T-helper 1 cell treated with Interleukin-12 subunit alpha and Interleukin-12 subunit beta and Interleukin-4 antibody, amounts not matched to agents 30 μg/mL and 1 μg/mL, for 36 hours (primary cell): ENCODE results near the gene SAFB.

Experiments used
- H3K27ac Mint-ChIP-seq: one replicate; pipeline ENCODE4 v1.8.0; 2021; ENCODE audit warnings: mild to moderate bottlenecking, mixed read lengths
- H3K27me3 Mint-ChIP-seq: one replicate; pipeline ENCODE4 v1.8.0; 2021; ENCODE audit warnings: low read depth, mixed read lengths
- H3K36me3 Mint-ChIP-seq: one replicate; pipeline ENCODE4 v1.8.0; 2021; ENCODE audit warnings: low read depth, mixed read lengths
- H3K4me1 Mint-ChIP-seq: one replicate; pipeline ENCODE4 v1.8.0; 2021; ENCODE audit warnings: low read depth, mixed read lengths
- H3K4me3 Mint-ChIP-seq: one replicate; pipeline ENCODE4 v1.8.0; 2021; ENCODE audit warnings: mild to moderate bottlenecking, moderate library complexity, mixed read lengths
- H3K9me3 Mint-ChIP-seq: one replicate; pipeline ENCODE4 v1.8.0; 2021; ENCODE audit warnings: mixed read lengths

SAFB gene

GRCh38 chr19:5622465-5623396 lies at the start of gene SAFB, which contains the start of gene SAFB2:
Gene SAFB (plus strand): TSS chr19:5623083. CDS start chr19:5623206, 123 bp downstream.
Gene SAFB2 (minus strand): TSS chr19:5622776. CDS start chr19:5622715, 61 bp downstream.
- Mint-ChIP-seq H3K9me3 (no peaks in the 10 kb centered on the region), H3K4me1 (peaks cover 54% of the 10 kb centered on the region), H3K4me3 (peak within 1 kb of the TSS; percentile 99), H3K27ac (peak within 1 kb of the TSS; percentile 100), H3K27me3 (no peaks in the 10 kb centered on the region), H3K36me3 (peaks cover 52% of the 10 kb centered on the region)

GRCh38 chr19:5575590-5575989 lies 47.3 kb upstream of the SAFB start:
- H3K4me3 Mint-ChIP-seq = no peak overlapping the region
- no peak overlapping the region for H3K27ac Mint-ChIP-seq
- no peaks in the 10 kb centered on the region for H3K27me3 Mint-ChIP-seq
- H3K36me3 Mint-ChIP-seq = no peaks in the 10 kb centered on the region
- no peaks in the 10 kb centered on the region for H3K9me3 Mint-ChIP-seq
- peaks cover 6% of the 10 kb centered on the region for H3K4me1 Mint-ChIP-seq

GRCh38 chr19:5578097-5578846 lies 44.6 kb upstream of the SAFB start:
- H3K27me3 Mint-ChIP-seq = no peaks in the 10 kb centered on the region
- peaks cover 6% of the 10 kb centered on the region for H3K4me1 Mint-ChIP-seq
- no peak overlapping the region for H3K4me3 Mint-ChIP-seq
- no peak overlapping the region for H3K27ac Mint-ChIP-seq
- H3K9me3 Mint-ChIP-seq = no peaks in the 10 kb centered on the region
- H3K36me3 Mint-ChIP-seq = no peaks in the 10 kb centered on the region

- Mint-ChIP-seq H3K4me3 (no peak overlapping the region), H3K36me3 (no peaks in the 10 kb centered on the region), H3K4me1 (peaks cover 6% of the 10 kb centered on the region), H3K27me3 (no peaks in the 10 kb centered on the region), H3K9me3 (no peaks in the 10 kb centered on the region), H3K27ac (no peak overlapping the region)
These were observed 43.6 kb upstream of the SAFB start for GRCh38 chr19:5579286-5579685.

GRCh38 chr19:5579697-5580096 lies 43.2 kb upstream of the SAFB start:
- no peaks in the 10 kb centered on the region for H3K36me3 Mint-ChIP-seq
- no peaks in the 10 kb centered on the region for H3K9me3 Mint-ChIP-seq
- H3K4me3 Mint-ChIP-seq = no peak overlapping the region
- H3K4me1 Mint-ChIP-seq = peaks cover 6% of the 10 kb centered on the region
- no peaks in the 10 kb centered on the region for H3K27me3 Mint-ChIP-seq
- no peak overlapping the region for H3K27ac Mint-ChIP-seq

DNA sequence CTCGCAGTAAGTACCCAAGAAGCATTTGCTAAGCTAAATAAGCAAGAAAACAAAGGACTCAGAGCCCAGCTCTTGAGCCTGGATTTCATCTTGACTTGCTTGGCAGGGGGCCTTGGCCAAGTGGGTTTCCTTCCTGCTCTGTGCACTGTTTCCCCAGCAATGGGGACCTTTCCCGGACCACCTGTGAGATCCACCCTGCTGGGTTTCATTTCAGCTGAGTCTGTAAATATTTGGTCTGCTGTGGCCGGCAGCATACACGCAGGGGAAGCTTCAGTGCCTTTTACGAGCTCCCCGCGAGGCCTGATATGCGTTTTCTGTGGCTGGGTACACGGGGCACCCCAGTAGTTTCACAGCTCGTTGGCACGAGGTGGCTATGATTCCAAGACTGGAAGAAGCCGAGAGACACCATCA lies 42.7 kb upstream of the SAFB start:
- H3K4me1 Mint-ChIP-seq = peaks cover 6% of the 10 kb centered on the region
- no peak overlapping the region for H3K4me3 Mint-ChIP-seq
- no peak overlapping the region for H3K27ac Mint-ChIP-seq
- no peaks in the 10 kb centered on the region for H3K36me3 Mint-ChIP-seq
- H3K9me3 Mint-ChIP-seq = no peaks in the 10 kb centered on the region
- no peaks in the 10 kb centered on the region for H3K27me3 Mint-ChIP-seq

- Mint-ChIP-seq H3K36me3 (peaks cover 12% of the 10 kb centered on the region), H3K9me3 (no peaks in the 10 kb centered on the region), H3K4me3 (peak overlapping the region; percentile 21), H3K27me3 (no peaks in the 10 kb centered on the region), H3K27ac (peak overlapping the region; percentile 84), H3K4me1 (peaks cover 11% of the 10 kb centered on the region)
These were observed 37.2 kb upstream of the SAFB start for GRCh38 chr19:5585461-5586299.

GRCh38 chr19:5586300-5587070 lies 36.4 kb upstream of the SAFB start:
- H3K9me3 Mint-ChIP-seq = no peaks in the 10 kb centered on the region
- H3K27me3 Mint-ChIP-seq = no peaks in the 10 kb centered on the region
- peaks cover 14% of the 10 kb centered on the region for H3K36me3 Mint-ChIP-seq
- H3K4me3 Mint-ChIP-seq = no peak overlapping the region
- peak overlapping the region; percentile 36 for H3K27ac Mint-ChIP-seq
- H3K4me1 Mint-ChIP-seq = peaks cover 11% of the 10 kb centered on the region

GRCh38 chr19:5587071-5587455 lies 35.8 kb upstream of the SAFB start:
- H3K9me3 Mint-ChIP-seq = no peaks in the 10 kb centered on the region
- no peak overlapping the region for H3K4me3 Mint-ChIP-seq
- peaks cover 18% of the 10 kb centered on the region for H3K36me3 Mint-ChIP-seq
- no peaks in the 10 kb centered on the region for H3K27me3 Mint-ChIP-seq
- peaks cover 11% of the 10 kb centered on the region for H3K4me1 Mint-ChIP-seq
- no peak overlapping the region for H3K27ac Mint-ChIP-seq

DNA sequence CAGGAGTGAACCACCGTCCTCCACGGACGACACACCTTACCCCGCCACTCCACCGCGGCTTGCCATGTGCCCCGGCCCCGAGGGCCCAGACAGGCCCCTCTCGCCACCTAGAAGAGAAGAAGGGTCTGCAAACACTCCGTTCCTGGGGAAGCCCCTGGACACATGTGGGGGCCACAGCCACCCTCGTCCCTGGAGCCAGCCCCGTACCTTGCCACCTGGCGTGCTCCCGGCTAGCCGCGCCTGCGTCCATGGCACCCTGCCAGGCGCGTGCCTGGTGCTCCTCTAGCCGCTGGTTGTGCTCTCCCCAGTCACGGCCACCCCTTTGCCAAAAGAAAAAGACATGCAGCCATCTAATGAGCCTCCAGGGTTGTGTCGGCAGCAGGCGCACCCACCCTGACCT lies 35.2 kb upstream of the SAFB start:
- H3K27ac Mint-ChIP-seq = no peak overlapping the region
- H3K9me3 Mint-ChIP-seq = no peaks in the 10 kb centered on the region
- H3K4me3 Mint-ChIP-seq = no peak overlapping the region
- H3K27me3 Mint-ChIP-seq = no peaks in the 10 kb centered on the region
- peaks cover 11% of the 10 kb centered on the region for H3K4me1 Mint-ChIP-seq
- peaks cover 22% of the 10 kb centered on the region for H3K36me3 Mint-ChIP-seq

- Mint-ChIP-seq H3K36me3 (peaks cover 27% of the 10 kb centered on the region), H3K4me1 (peaks cover 11% of the 10 kb centered on the region), H3K27ac (no peak overlapping the region), H3K9me3 (no peaks in the 10 kb centered on the region), H3K4me3 (no peak overlapping the region), H3K27me3 (no peaks in the 10 kb centered on the region)
These were observed 34.4 kb upstream of the SAFB start for GRCh38 chr19:5588441-5588840.

DNA sequence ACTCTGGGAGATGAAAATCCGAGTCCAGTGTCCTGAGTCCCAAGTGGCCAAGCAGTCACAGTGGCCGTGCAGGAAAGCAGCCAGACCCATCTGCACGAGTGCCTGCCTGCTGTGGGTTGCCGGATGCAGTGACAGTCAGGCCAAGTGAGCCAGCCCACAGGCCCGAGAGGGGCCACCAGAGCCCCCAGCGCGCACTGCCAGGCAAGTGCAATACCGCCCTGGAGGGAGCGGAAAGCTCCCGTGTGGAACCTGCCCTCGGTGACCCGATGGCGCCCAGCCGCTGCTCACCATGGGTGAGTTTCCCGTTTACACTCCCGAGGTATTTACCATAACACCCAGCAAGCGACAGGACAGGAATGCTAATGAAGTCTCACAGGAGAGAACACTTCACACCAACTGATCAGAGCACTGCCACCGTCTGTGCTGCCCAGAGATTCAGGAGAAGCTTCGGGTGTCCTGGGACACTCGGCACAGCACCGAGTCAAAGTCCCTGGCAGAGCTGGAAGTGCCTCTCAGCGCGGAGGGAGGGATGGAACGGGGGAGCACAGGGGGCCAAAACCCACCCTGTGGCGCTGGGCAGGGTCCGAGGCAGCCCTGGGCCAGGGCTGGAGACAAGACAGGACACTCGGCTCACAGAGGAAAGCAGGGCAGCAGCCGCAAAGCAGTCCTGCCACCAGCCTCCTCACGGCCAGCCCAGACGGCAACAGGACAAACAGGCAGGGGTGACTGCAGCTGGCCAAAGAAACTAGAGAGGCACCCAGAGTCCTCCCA lies 33.8 kb upstream of the SAFB start:
- H3K27ac Mint-ChIP-seq = no peak overlapping the region
- H3K9me3 Mint-ChIP-seq = no peaks in the 10 kb centered on the region
- H3K27me3 Mint-ChIP-seq = no peaks in the 10 kb centered on the region
- peaks cover 11% of the 10 kb centered on the region for H3K4me1 Mint-ChIP-seq
- no peak overlapping the region for H3K4me3 Mint-ChIP-seq
- peaks cover 29% of the 10 kb centered on the region for H3K36me3 Mint-ChIP-seq
